Mesodermal cell (in vitro differentiated cells): ENCODE measurements around the gene SLC44A4.

Experiments used
- H3K27ac ChIP-seq: 2 replicates; pipeline ENCODE4 v1.7.0; 2013; ENCODE audit warnings: mild to moderate bottlenecking, low read depth, low read length, moderate library complexity; ENCODE audit not compliant: severe bottlenecking
- H3K36me3 ChIP-seq: 2 replicates; pipeline ENCODE4 v1.7.1; 2013; ENCODE audit warnings: mild to moderate bottlenecking, low read length, moderate library complexity; ENCODE audit not compliant: control insufficient read depth, insufficient read depth
- H3K4me1 ChIP-seq: one replicate; pipeline ENCODE4 v1.7.1; 2013; ENCODE audit warnings: mild to moderate bottlenecking, low read length; ENCODE audit not compliant: insufficient read depth, control insufficient read depth, poor library complexity, severe bottlenecking
- H3K4me3 ChIP-seq: 2 replicates; pipeline ENCODE4 v1.7.0; 2013; ENCODE audit warnings: low read length, control low read depth, mild to moderate bottlenecking; ENCODE audit not compliant: insufficient read depth, poor library complexity, severe bottlenecking; ENCODE audit errors: extremely low read depth
- H3K9me3 ChIP-seq: 2 replicates; pipeline ENCODE4 v1.7.1; 2013; ENCODE audit warnings: mild to moderate bottlenecking, low read length, moderate library complexity; ENCODE audit not compliant: control insufficient read depth
- WGBS, 2 experiments: methylation state at CpG; one replicate each; pipeline ENCODE4 v1.1.5; 2013; ENCODE audit warnings: missing lambda C conversion rate in 2 of 2; ENCODE audit not compliant: insufficient coverage in 2 of 2; 5-methylcytosine and 5-hydroxymethylcytosine counted together

SLC44A4 gene

DNA sequence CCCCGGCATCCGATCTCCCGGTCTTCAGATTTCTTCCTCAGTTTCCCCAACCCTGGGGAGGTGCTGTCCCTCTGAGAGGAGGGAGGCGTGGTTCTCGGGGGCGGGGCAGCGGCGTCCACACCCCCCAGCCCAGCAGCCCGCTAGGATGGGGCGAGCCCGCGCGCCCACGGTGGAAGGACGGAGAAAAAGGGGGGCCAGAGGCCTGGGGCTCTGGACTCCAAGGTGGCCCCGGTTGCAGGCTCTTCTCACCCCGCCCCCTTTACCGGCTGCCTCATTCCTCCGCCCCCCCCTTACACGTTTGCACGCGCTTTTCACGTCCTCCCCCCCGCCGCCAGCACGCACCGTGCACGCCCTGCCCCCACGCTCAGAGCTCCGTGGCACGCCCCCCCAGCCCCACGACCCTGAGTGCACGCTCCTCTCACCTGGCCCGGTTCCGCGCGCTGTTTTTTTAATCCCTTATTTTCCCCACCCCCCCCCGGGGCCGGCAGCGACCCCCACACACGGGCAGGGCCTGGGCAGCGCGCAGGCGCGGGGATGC, 22.7 kb upstream of the SLC44A4 start:
- peaks cover 18% of the 10 kb centered on the region for H3K4me1 ChIP-seq
- H3K27ac ChIP-seq: peak overlapping the region; percentile 49
- H3K36me3 ChIP-seq: peaks cover 4% of the 10 kb centered on the region
- 10% methylated on average over 16 of the region's 45 CpGs; no CpG with 5 or more reads in 1 of the 2 experiments for WGBS, 2 experiments
- peak overlapping the region; percentile 59 for H3K4me3 ChIP-seq
- H3K9me3 ChIP-seq: no peaks in the 10 kb centered on the region

DNA sequence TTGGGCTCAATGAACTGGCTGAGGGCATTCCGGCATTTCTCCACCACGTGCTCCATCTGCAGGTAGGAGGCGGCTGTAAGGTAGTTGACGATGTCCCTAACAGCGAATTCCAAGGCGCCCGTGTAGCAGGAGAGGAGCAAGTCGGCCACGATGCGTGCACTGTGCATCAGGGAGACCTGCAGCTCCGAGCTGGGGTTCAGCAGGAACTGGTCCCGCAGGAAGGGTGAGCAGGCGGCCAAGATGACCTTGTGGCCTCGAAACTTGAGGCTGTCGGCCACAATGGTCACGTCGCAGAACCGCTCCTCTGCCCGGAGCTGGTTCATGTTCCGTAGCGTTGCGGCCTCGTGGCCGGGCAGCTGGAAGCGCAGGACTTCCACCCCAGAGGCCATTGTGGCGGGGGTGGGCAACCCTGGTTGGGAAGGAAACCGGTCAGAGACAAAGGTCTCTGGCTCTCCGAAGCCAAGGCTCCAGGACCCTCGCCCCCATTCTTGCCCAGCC, 22.2 kb upstream of the SLC44A4 start:
- H3K9me3 ChIP-seq: no peaks in the 10 kb centered on the region
- H3K4me3 ChIP-seq: peak overlapping the region; percentile 59
- H3K4me1 ChIP-seq: peaks cover 19% of the 10 kb centered on the region
- peak overlapping the region; percentile 5 for H3K27ac ChIP-seq
- peaks cover 9% of the 10 kb centered on the region for H3K36me3 ChIP-seq
- WGBS, 2 experiments: 73 to 77% methylated on average over 26 to 29 of the region's 29 CpGs

DNA sequence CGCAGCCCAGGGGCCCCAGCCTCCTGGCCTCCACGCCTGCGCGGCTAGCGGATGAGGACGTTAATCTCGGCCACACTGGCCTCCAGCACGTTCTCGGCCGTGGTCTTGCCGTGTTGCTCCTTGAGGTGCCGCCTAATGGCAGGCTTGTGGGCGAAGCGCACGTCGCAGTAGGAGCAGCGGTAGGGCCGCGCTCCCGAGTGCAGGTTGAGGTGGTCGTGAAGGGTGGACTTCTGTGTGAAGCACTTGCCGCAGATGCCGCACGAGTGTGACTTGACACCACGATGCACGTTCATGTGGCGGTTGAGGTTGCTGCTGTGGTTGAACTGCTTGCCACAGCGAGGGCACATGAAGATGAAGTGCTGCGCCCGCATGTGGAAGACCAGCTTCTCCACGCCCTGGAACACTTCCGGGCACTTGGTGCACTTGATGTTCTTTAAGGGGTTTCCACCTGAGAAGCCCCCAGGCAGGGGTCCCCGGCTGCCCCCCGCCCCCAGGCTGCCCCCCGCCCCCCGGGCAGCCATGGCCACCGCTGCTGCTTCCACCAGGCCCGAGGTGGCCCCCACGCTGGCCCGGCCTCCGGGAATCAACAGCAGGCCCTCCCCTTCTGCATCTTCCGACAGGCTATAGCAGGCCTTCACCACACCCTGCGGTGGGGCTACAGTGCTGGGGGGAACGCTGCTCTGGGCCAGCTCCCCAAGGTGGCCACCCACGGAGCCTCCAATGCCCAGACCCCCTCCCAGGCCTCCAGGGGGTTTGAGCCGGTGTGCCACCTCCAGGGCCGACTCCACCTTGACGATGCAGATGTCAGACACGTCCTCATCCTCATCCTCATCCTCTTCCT, 21.3 kb upstream of the SLC44A4 start:
- Histone ChIP-seq H3K9me3 (no peaks in the 10 kb centered on the region), H3K36me3 (peaks cover 18% of the 10 kb centered on the region), H3K4me1 (peaks cover 19% of the 10 kb centered on the region), H3K4me3 (no peak overlapping the region), H3K27ac (no peak overlapping the region)
- 96% methylated on average over 35 to 40 of the region's 49 CpGs for WGBS, 2 experiments

DNA sequence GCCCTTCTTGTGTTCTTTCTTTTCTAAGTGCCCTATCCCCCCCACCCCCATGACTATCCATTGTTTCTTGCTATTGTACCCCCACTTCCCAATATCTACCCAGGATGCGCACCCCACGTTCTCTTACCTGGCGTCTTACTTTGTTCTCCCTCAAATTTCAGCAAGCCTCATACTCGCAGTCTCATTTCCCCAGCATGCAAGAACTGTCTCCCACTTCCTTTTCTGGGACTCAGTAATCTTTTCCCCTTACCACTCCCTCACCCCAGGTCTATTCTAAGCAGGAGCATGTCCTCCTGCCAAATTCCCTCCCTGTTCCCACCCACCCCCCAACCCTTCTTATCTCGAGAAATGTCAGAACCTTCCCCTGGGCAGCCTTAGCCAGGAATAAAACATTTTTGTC, 20.4 kb upstream of the SLC44A4 start:
- WGBS, 2 experiments: 92 to 97% methylated on average over 5 of the region's 5 CpGs
- Histone ChIP-seq H3K9me3 (no peaks in the 10 kb centered on the region), H3K27ac (no peak overlapping the region), H3K36me3 (peaks cover 27% of the 10 kb centered on the region), H3K4me3 (no peak overlapping the region), H3K4me1 (peaks cover 19% of the 10 kb centered on the region)

DNA sequence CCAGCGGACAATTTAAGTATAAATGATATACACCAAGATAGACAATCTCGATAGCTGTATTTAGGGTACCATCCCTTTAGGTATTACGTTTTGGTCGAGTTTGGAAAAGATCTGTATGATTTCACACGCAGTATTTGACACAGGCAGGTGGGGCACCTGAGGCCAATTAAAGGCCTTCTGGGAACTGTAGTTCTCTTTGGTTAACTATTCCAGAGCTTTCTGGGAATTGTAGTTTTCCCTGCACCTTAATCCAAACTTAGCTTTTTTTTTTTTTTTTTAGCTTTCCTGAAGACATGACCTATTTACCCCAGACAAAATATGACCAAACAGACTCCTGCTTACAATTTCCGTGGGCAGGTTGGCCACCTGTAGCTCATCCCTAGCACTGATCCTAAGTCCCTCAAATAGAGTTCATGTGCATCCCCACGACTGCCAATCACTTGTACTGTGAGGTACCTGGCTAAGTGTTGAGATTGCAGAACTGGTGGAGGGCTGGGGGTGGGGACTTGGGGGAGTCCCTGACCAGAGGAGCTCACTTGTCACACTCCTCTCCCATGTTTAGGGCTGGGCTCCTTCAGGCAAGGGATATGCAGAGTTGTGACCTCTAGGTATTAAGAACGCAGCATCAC, 19.7 kb upstream of the SLC44A4 start:
- H3K27ac ChIP-seq: no peak overlapping the region
- no peaks in the 10 kb centered on the region for H3K9me3 ChIP-seq
- peaks cover 19% of the 10 kb centered on the region for H3K4me1 ChIP-seq
- H3K4me3 ChIP-seq: peak overlapping the region; percentile 86
- H3K36me3 ChIP-seq: peaks cover 34% of the 10 kb centered on the region
- WGBS, 2 experiments: 19 to 45% methylated on average over 2 to 3 of the region's 8 CpGs

DNA sequence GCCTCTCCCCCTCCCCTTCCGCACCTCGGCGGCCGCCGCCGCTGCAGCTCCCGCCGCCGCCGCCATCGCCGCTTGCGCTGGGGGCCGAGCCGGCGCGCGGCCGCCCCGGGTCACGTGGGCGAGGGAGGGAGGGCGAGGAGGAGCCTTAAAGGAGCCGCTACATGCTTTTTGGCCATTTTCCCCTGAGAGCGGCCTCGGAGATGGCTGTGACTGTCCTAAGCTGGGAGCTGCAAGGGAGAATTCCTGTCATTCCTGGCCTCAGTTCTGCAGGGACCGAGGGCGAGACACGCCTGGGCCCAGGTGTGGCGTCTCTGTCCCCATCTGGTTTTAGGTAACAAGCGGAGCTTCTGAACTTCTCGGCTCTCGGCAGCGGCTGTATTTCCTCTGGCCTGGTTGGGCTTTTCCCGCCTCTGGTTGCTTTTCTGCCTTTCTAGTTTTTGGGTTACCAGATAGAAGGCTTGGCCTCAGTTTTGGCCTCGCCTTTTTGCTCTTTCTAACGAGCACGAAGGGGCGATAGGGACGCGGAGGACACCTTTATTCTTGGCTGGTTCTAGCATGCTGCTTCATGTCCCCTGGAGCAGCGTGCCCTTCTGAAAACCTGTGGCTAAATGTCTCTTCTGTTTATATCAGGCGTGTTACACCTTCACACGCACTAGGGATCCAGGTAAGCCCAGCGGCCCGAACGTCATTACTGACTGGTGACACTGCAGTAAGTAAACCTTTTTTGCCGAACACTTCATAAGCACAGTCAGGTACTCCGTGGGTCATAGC, 19.0 kb upstream of the SLC44A4 start, which contains the start of gene EHMT2:
EHMT2 (minus strand) TSS at position 87 of the 771 bp plus-strand sequence; CDS start at position 66, 21 bp downstream.
- Histone ChIP-seq H3K9me3 (no peaks in the 10 kb centered on the region), H3K36me3 (peaks cover 41% of the 10 kb centered on the region), H3K4me3 (peak within 1 kb of the TSS; percentile 86), H3K4me1 (peaks cover 19% of the 10 kb centered on the region), H3K27ac (peak within 1 kb of the TSS; percentile 59)
- 0 to 1% methylated on average over 30 to 43 of the region's 49 CpGs for WGBS, 2 experiments

DNA sequence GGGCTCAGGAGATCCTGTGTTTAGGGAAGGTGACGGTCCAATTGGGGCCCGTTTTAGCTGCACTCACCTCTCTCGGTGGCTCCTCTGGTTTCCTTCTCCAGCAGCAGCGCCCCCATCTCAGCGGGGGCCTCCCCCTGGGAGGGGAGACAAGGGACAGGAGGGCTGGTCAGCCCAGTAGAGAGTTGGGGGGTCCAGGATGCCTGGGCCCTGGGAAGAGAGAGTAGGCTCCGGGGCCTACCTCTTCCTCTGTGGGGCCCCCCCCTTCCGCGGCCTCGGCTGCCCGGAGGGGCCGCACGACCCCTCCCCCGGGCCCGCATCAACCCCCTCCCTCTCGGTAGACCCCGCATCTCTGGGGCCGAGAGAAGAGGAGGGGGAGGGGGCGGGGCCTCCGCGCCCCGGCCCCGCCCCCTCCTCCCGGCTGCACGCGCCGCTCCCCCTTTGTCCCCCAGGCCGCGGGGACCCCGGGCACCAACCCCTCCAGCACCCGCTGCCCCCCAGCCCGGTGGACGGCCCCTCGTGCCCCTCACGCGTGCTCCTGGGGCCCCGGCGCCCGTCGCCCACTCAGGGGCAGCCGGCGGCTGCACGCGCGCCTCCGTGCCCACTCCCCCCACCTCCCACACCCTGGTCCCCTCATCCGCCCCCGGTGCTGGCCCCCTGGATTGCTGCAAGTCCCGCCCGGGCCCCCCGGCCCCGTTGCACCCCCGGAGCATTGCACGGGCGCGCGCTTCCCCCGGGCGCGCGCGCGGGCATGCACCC, 18.2 kb upstream of the SLC44A4 start:
- peaks cover 48% of the 10 kb centered on the region for H3K36me3 ChIP-seq
- WGBS, 2 experiments: 0% methylated on average over 8 to 24 of the region's 62 CpGs

DNA sequence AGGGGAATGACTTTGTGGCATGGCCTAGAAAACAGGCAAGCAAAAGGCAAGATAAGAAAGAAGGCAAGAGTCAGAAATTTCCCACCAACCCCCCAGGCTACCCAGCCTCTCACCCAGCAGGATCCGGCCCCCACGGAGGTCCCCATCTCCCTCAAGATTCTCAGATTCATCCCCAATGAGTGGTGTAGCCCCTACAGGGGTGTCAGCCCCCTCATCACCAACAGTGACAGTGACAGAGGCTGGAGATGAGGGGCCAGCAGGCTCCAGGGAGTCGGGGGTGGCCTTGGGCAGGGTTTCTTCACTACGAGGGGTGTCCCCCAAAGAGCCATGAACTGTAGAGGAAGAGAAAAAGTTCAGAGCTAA, 17.7 kb upstream of the SLC44A4 start:
- Histone ChIP-seq H3K27ac (peak overlapping the region; percentile 41), H3K9me3 (no peaks in the 10 kb centered on the region), H3K4me1 (peaks cover 19% of the 10 kb centered on the region), H3K36me3 (peaks cover 53% of the 10 kb centered on the region), H3K4me3 (peak overlapping the region; percentile 86)
- 56% methylated on average over 4 of the region's 4 CpGs; no CpG with 5 or more reads in 1 of the 2 experiments for WGBS, 2 experiments

More for the DNA sequence above, 18.2 kb upstream of the SLC44A4 start:
- H3K4me1 ChIP-seq: peaks cover 19% of the 10 kb centered on the region
- no peaks in the 10 kb centered on the region for H3K9me3 ChIP-seq
- H3K27ac ChIP-seq: peak overlapping the region; percentile 41
- peak overlapping the region; percentile 86 for H3K4me3 ChIP-seq

DNA sequence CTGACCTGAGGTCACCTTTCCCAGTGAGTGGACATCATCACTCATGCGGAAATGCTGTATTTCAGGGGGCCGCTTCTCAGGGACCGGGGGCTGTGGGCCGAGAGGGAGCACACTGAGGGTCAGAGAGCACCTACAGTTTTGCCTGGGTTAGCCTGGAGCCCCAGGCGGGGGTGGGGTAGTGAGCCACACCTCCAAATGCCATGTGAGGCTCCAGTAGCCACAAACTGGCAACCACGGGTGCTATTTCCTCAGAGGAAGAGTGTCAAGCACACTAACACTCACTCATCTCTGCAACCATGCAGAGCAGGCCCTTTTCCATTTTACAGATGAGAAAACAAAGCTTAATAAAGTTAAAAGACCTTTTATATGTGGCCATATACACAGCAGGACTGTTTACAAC, 14.0 kb upstream of the SLC44A4 start:
- Histone ChIP-seq H3K36me3 (peaks cover 81% of the 10 kb centered on the region), H3K9me3 (no peaks in the 10 kb centered on the region), H3K4me3 (no peak overlapping the region), H3K4me1 (peaks cover 4% of the 10 kb centered on the region), H3K27ac (no peak overlapping the region)
- 92% methylated on average over 2 to 5 of the region's 6 CpGs for WGBS, 2 experiments
